ENCODE results near the gene LENG9.

LENG9 gene

GRCh38 chr19:54424201-54424600, 39.4 kb downstream of the LENG9 start:
- no peak for FAIRE-seq
- TF ChIP-seq POLR2AphosphoS5 (IDR thresholded peaks at IDR 0.05; ENCODE audit: low read depth, low read length) (no peak), SPI1 (IDR thresholded peaks at IDR 0.05; ENCODE audit: low read depth, low read length) (no peak), POLR2A (IDR thresholded peaks at IDR 0.05; ENCODE audit: low read depth, low read length) (no peak), POU2F2 (IDR thresholded peaks at IDR 0.05; ENCODE audit: low read depth, low read length) (no peak), TAF1 (IDR thresholded peaks at IDR 0.05; ENCODE audit: low read depth, low read length) (no peak), PAX5 (IDR thresholded peaks at IDR 0.05; ENCODE audit: insufficient read depth, low read length, severe bottlenecking) (no peak)
- DNase-seq (ENCODE audit: insufficient read length, low spot score): no peak

GRCh38 chr19:54422136-54422535, 41.4 kb downstream of the LENG9 start:
- no peak for TF ChIP-seq SPI1 (IDR thresholded peaks at IDR 0.05; ENCODE audit: low read depth, low read length)
- TF ChIP-seq POU2F2 (IDR thresholded peaks at IDR 0.05; ENCODE audit: low read depth, low read length): no peak
- no peak for TF ChIP-seq PAX5 (IDR thresholded peaks at IDR 0.05; ENCODE audit: insufficient read depth, low read length, severe bottlenecking)
- no peak for TF ChIP-seq TAF1 (IDR thresholded peaks at IDR 0.05; ENCODE audit: low read depth, low read length)
- no peak for TF ChIP-seq POLR2A (IDR thresholded peaks at IDR 0.05; ENCODE audit: low read depth, low read length)
- TF ChIP-seq POLR2AphosphoS5 (IDR thresholded peaks at IDR 0.05; ENCODE audit: low read depth, low read length): no peak
- no peak for DNase-seq (ENCODE audit: insufficient read length, low spot score)
- FAIRE-seq: no peak

GRCh38 chr19:54421521-54421920, 42.1 kb downstream of the LENG9 start:
- FAIRE-seq: no peak
- TF ChIP-seq POLR2A (IDR thresholded peaks at IDR 0.05; ENCODE audit: low read depth, low read length) (no peak), POU2F2 (IDR thresholded peaks at IDR 0.05; ENCODE audit: low read depth, low read length) (no peak), PAX5 (IDR thresholded peaks at IDR 0.05; ENCODE audit: insufficient read depth, low read length, severe bottlenecking) (no peak)

DNA sequence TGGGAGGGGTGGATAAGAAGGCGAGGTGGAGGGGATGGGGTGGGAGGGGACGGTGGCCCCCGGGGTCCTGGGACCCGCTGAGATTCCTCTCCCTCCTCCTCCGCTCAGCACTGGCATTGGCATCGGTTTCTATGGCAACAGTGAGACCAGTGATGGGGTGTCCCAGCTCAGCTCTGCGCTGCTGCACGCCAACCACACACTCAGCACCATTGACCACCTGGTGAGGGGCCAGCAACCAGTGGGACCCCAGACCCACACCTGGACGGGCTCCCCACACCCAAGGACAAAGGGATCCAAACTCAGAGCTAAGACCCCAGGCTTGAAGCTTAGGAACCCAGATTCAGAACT, 42.4 kb downstream of the LENG9 start:
- FAIRE-seq (no peak), DNase-seq (ENCODE audit: insufficient read length, low spot score) (no peak)
- no peak for TF ChIP-seq TAF1 (IDR thresholded peaks at IDR 0.05; ENCODE audit: low read depth, low read length)
- no peak for TF ChIP-seq POLR2AphosphoS5 (IDR thresholded peaks at IDR 0.05; ENCODE audit: low read depth, low read length)
- no peak for TF ChIP-seq PAX5 (IDR thresholded peaks at IDR 0.05; ENCODE audit: insufficient read depth, low read length, severe bottlenecking)
- TF ChIP-seq POU2F2 (IDR thresholded peaks at IDR 0.05; ENCODE audit: low read depth, low read length): no peak

More at GRCh38 chr19:54421521-54421920, 42.1 kb downstream of the LENG9 start:
- no peak for DNase-seq (ENCODE audit: insufficient read length, low spot score)

GRCh38 chr19:54420383-54421168, 43.0 kb downstream of the LENG9 start:
- no peak for TF ChIP-seq PAX5 (IDR thresholded peaks at IDR 0.05; ENCODE audit: insufficient read depth, low read length, severe bottlenecking)
- TF ChIP-seq POU2F2 (IDR thresholded peaks at IDR 0.05; ENCODE audit: low read depth, low read length): no peak
- TF ChIP-seq SPI1 (IDR thresholded peaks at IDR 0.05; ENCODE audit: low read depth, low read length): no peak
- no peak for TF ChIP-seq TAF1 (IDR thresholded peaks at IDR 0.05; ENCODE audit: low read depth, low read length)
- no peak for TF ChIP-seq POLR2A (IDR thresholded peaks at IDR 0.05; ENCODE audit: low read depth, low read length)
- no peak for TF ChIP-seq POLR2AphosphoS5 (IDR thresholded peaks at IDR 0.05; ENCODE audit: low read depth, low read length)
- FAIRE-seq (no peak), DNase-seq (ENCODE audit: insufficient read length, low spot score) (no peak)

- DNase-seq (ENCODE audit: insufficient read length, low spot score): no peak
- no peak for TF ChIP-seq POLR2AphosphoS5 (IDR thresholded peaks at IDR 0.05; ENCODE audit: low read depth, low read length)
- no peak for TF ChIP-seq TAF1 (IDR thresholded peaks at IDR 0.05; ENCODE audit: low read depth, low read length)
- TF ChIP-seq SPI1 (IDR thresholded peaks at IDR 0.05; ENCODE audit: low read depth, low read length): no peak
- no peak for TF ChIP-seq PAX5 (IDR thresholded peaks at IDR 0.05; ENCODE audit: insufficient read depth, low read length, severe bottlenecking)
- TF ChIP-seq POU2F2 (IDR thresholded peaks at IDR 0.05; ENCODE audit: low read depth, low read length): no peak
- TF ChIP-seq POLR2A (IDR thresholded peaks at IDR 0.05; ENCODE audit: low read depth, low read length): no peak
- FAIRE-seq: no peak
These were observed 43.6 kb downstream of the LENG9 start for GRCh38 chr19:54420068-54420382.

GRCh38 chr19:54418930-54419800, 44.4 kb downstream of the LENG9 start:
- DNase-seq (ENCODE audit: insufficient read length, low spot score) (no peak), FAIRE-seq (no peak)
- TF ChIP-seq SPI1 (IDR thresholded peaks at IDR 0.05; ENCODE audit: low read depth, low read length) (peak; percentile 19; the same call in 1 of the 2 replicates), POU2F2 (IDR thresholded peaks at IDR 0.05; ENCODE audit: low read depth, low read length) (no peak)

- TF ChIP-seq PAX5 (IDR thresholded peaks at IDR 0.05; ENCODE audit: insufficient read depth, low read length, severe bottlenecking): no peak
- no peak for TF ChIP-seq SPI1 (IDR thresholded peaks at IDR 0.05; ENCODE audit: low read depth, low read length)
- no peak for TF ChIP-seq POLR2A (IDR thresholded peaks at IDR 0.05; ENCODE audit: low read depth, low read length)
- no peak for TF ChIP-seq POU2F2 (IDR thresholded peaks at IDR 0.05; ENCODE audit: low read depth, low read length)
- no peak for TF ChIP-seq POLR2AphosphoS5 (IDR thresholded peaks at IDR 0.05; ENCODE audit: low read depth, low read length)
- no peak for TF ChIP-seq TAF1 (IDR thresholded peaks at IDR 0.05; ENCODE audit: low read depth, low read length)
- no peak for DNase-seq (ENCODE audit: insufficient read length, low spot score)
- peak; percentile 77 for FAIRE-seq
These were observed 45.3 kb downstream of the LENG9 start for GRCh38 chr19:54418030-54418929.
